Renal cortex interstitium (tissue), 11 donors: Measurements from ENCODE around the gene FOXP2. TPM values are rescaled to one million over a fixed set of nuclear protein-coding genes. Genes with fewer than 3 reads are reported as not detected.
A peak's percentile ranks its signal among the peaks of the same experiment; 100 is the strongest.
"Not testable (repeated sequence)": the region's sequence is repeated elsewhere in the genome, so short reads cannot be mapped to it uniquely, and the experiment has no call there.

ENCODE experiments used
- DNase-seq, 11 donors: peaks; one replicate each; pipeline ENCODE4 v3.0.0-alpha.2; 2013; ENCODE audit warnings: low read depth in 9 of 11, low spot score in 4 of 11; ENCODE audit errors: extremely low read depth in 1 of 11
- polyA plus RNA-seq, 3 donors: library from polyadenylated mRNA; unstranded; fragments of 120-200 nt; gene quantifications; one replicate each; pipeline ENCODE4 v1.2.1, GENCODE V29; 2013; ENCODE audit not compliant: insufficient read length in 3 of 3

The FOXP2 gene
- polyA plus RNA-seq, 3 donors: 9.0 to 13.3 (median 10.0) TPM

- DNase-seq: no peak
Measured at GRCh38 chr7:114554781-114555537, 140.3 kb downstream of the FOXP2 start.

- no peak for DNase-seq
Measured at GRCh38 chr7:114567416-114567815, 152.8 kb downstream of the FOXP2 start.

GRCh38 chr7:114569220-114569619 lies 154.6 kb downstream of the FOXP2 start:
- DNase-seq: no peak

- no peak for DNase-seq
Measured at GRCh38 chr7:114574384-114574783, 159.8 kb downstream of the FOXP2 start.

- DNase-seq: no peak
Measured at GRCh38 chr7:114575098-114575497, 160.5 kb downstream of the FOXP2 start.

- DNase-seq: not testable (repeated sequence)
Measured at GRCh38 chr7:114580963-114581362, 166.3 kb downstream of the FOXP2 start.

GRCh38 chr7:114588506-114588905 lies 173.9 kb downstream of the FOXP2 start:
- DNase-seq: no peak

- peak in 3 of 11 donors; percentile 0 to 17 (median 1) for DNase-seq
Measured at GRCh38 chr7:114589436-114589835, 174.8 kb downstream of the FOXP2 start.

- no peak for DNase-seq
Measured at GRCh38 chr7:114590298-114590697, 175.7 kb downstream of the FOXP2 start.

- no peak for DNase-seq
Measured at GRCh38 chr7:114598946-114599345, 184.3 kb downstream of the FOXP2 start.

- no peak for DNase-seq
Measured at GRCh38 chr7:114606100-114606499, 191.5 kb downstream of the FOXP2 start.

- DNase-seq: not testable (repeated sequence)
Measured at GRCh38 chr7:114608822-114609221, 194.2 kb downstream of the FOXP2 start.

- DNase-seq: no peak
Measured at GRCh38 chr7:114620208-114620607, 205.6 kb downstream of the FOXP2 start.

GRCh38 chr7:114622221-114622620 lies 207.6 kb downstream of the FOXP2 start:
- no peak for DNase-seq

- DNase-seq: no peak
Measured at GRCh38 chr7:114623146-114623545, 208.5 kb downstream of the FOXP2 start.

- DNase-seq: no peak
Measured at GRCh38 chr7:114627231-114627630, 212.6 kb downstream of the FOXP2 start.

- no peak for DNase-seq
Measured at GRCh38 chr7:114628362-114628761, 213.7 kb downstream of the FOXP2 start.

GRCh38 chr7:114629762-114630161 lies 215.1 kb downstream of the FOXP2 start:
- no peak for DNase-seq

- DNase-seq: no peak
Measured at GRCh38 chr7:114630201-114630990, 215.8 kb downstream of the FOXP2 start.

GRCh38 chr7:114631249-114631822 lies 216.7 kb downstream of the FOXP2 start:
- DNase-seq: no peak
